ENCODE data around the gene ARHGAP15. TPM values are rescaled to one million over a fixed set of nuclear protein-coding genes. Genes with fewer than 3 reads are reported as not detected.

The ARHGAP15 gene
- total RNA-seq, 1 experiment from 2014 or later: not detected

GRCh38 chr2:143455317-143455716 is 326.1 kb downstream of the ARHGAP15 start:
- no peaks in the 10 kb centered on the region for H3K36me3 ChIP-seq
- no peak overlapping the region for H3K4me3 ChIP-seq
- H3K27me3 ChIP-seq: no peaks in the 10 kb centered on the region
- H3K9me3 ChIP-seq: no peaks in the 10 kb centered on the region
- DNase-seq: no peak

DNA sequence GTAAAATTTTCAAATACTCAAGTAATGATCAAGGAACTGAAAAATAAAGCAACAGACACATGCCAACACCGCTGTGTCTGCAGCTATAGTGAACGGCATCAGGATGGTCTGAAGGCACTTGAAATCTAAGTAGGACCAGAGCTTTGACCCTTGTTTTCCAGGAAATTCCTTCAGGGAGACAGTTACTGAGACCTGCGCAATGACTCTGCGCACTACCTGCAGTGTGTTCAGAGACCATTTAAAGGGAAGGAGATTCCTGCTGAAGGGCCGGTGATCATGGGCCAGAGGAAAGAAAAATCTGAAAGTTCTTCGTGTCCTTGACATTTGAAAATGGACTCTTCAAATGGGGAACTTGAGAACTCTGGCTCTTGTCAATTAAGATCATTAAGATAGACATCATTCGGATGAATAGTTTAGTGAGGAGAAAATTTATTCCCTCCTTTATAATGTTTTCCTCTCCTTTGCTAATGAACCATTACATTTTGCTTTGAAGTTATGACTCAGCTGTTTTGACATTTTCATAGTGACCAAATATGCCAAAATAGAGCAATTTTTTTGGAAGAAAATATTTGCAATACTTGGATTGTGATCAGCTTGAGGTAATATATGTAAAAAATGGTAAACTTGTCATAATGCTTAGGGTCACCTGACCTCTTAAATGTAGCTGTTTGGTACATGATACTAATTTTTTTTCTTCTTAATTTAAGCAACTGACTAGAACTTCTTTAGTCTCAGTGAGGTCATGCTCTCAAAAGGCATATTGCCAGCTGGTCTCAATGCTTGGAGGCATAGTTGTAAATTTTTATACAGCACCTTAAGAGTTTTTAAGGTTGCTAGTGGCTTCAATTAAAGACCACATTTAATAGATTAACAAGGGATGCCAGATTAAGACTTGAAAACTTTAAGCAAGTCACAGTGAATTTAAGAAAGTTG is 329.3 kb downstream of the ARHGAP15 start:
- no peaks in the 10 kb centered on the region for H3K27me3 ChIP-seq
- no peak for DNase-seq
- H3K36me3 ChIP-seq: no peaks in the 10 kb centered on the region
- no peaks in the 10 kb centered on the region for H3K9me3 ChIP-seq
- H3K4me3 ChIP-seq: no peak overlapping the region

DNA sequence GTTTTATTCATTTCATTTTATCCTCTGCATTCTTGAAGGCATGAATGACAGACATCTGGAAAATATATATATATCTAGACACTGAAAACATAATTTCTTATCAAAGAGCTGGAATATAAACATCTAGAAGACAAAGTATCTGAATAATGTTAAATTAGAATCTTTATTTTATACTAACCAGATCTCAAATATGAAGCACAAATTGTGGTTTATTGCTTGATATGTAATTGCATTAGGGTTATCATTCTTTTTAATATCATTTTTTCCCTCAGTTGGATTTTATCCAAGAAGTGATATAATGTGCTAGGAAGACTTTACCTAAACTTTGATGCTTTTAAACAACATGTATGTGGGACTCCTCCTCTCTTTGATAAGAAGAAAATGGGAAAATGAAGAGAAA is 331.2 kb downstream of the ARHGAP15 start:
- Histone ChIP-seq H3K9me3 (no peaks in the 10 kb centered on the region), H3K4me3 (no peak overlapping the region), H3K27me3 (no peaks in the 10 kb centered on the region), H3K36me3 (no peaks in the 10 kb centered on the region)
- DNase-seq: no peak

- Histone ChIP-seq H3K27me3 (no peaks in the 10 kb centered on the region; the same call in 1 of the 2 replicates), H3K36me3 (no peaks in the 10 kb centered on the region), H3K9me3 (no peaks in the 10 kb centered on the region), H3K4me3 (no peak overlapping the region)
- no peak for DNase-seq
Observed at GRCh38 chr2:143463719-143464118, 334.5 kb downstream of the ARHGAP15 start.

DNA sequence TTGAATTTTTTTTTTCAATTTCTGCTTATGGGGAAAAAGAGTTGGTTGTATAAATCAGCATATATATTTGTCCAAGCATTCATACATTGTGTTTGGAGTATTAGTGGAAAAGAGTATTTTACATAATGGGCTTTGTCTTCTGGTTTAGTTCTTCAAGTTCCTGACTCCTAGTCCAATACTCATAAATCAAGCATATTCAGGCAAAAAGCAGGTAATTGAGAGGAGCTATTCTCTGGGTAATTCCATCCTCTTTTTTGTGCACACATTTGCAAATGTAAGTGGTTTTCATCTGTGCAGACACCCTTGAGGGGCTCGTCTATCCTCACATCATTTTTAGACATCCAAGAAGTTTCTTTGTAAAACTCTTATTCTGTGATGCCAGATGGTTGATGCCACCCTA is 337.2 kb downstream of the ARHGAP15 start:
- no peaks in the 10 kb centered on the region for H3K9me3 ChIP-seq
- no peaks in the 10 kb centered on the region for H3K36me3 ChIP-seq
- DNase-seq: no peak
- no peak overlapping the region for H3K4me3 ChIP-seq
- H3K27me3 ChIP-seq: no peaks in the 10 kb centered on the region; the same call in 1 of the 2 replicates

DNA sequence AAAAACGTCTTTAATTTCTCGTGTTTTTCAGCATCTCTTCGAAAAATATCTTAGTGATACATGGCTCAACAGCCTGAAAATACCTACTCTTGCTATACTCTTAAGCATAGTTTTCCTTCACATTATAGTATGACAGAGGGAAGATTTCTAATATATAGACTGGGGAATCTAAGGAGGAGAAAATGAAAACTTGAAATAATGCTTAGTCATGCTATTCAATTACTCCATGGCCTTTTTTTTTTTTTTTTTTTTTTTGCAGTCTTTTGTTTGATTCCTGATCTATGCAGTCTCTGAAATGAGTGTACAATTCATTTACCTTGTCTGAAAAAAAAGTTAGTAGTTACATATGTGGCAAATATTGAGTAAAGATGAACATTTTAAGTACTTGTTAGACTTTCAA is 337.8 kb downstream of the ARHGAP15 start:
- DNase-seq: no peak
- Histone ChIP-seq H3K9me3 (no peaks in the 10 kb centered on the region), H3K4me3 (no peak overlapping the region), H3K27me3 (no peaks in the 10 kb centered on the region; the same call in 1 of the 2 replicates), H3K36me3 (no peaks in the 10 kb centered on the region)

DNA sequence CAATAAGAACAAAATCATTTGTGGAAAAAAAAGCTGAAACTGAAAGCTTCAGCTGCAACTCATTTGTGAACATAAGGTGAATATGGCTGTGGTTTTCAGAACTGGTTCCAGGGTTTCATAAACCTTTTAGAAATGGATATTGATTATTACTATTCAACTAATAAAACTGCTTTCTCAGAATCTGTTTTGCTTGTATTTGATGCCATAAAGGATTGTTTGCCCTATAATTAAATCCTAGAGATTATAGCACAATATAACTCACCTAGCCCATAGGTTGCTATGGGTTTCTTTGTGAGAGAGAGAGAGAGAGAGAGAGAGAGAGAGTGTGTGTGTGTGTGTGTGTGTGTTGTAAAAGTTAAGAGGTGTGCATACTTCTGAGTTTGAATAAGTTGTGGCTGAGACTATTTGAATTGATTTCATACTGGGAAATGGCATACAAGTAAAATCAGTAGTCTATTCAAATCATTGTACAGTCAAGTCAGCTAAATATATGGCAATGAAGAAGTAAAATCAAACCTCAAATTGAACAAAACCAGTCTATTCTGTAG is 339.2 kb downstream of the ARHGAP15 start:
- no peak for DNase-seq
- Histone ChIP-seq H3K27me3 (no peaks in the 10 kb centered on the region; the same call in 1 of the 2 replicates), H3K9me3 (0 out of 2 replicates have a peak, but pooled peaks cover 2% of the 10 kb centered on the region), H3K4me3 (no peak overlapping the region), H3K36me3 (no peaks in the 10 kb centered on the region)

DNA sequence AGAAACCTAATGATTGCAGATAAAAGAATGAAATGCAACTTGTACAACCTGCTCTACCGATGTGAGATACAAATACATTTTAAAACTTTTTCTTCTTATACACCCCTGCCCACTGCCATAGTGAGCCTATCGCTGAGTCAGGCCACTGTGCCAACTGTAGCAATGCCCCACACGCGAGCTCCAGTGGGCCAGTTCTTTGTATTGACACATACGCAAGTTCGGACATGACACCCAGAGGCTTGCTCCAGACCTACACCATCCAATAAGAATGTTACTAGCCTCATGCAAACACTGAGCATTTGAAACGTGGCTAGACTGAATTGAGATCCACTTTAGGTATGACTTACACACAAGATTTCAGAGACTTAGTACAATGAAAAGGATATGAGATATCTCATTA is 340.1 kb downstream of the ARHGAP15 start:
- no peaks in the 10 kb centered on the region; the same call in 1 of the 2 replicates for H3K27me3 ChIP-seq
- H3K4me3 ChIP-seq: no peak overlapping the region
- DNase-seq: no peak
- no peaks in the 10 kb centered on the region for H3K36me3 ChIP-seq
- H3K9me3 ChIP-seq: 0 out of 2 replicates have a peak, but pooled peaks cover 2% of the 10 kb centered on the region

- no peaks in the 10 kb centered on the region; the same call in 1 of the 2 replicates for H3K27me3 ChIP-seq
- H3K4me3 ChIP-seq: no peak overlapping the region
- no peaks in the 10 kb centered on the region for H3K36me3 ChIP-seq
- DNase-seq: no peak
- H3K9me3 ChIP-seq: 0 out of 2 replicates have a peak, but pooled peaks cover 2% of the 10 kb centered on the region
Observed at GRCh38 chr2:143471550-143471949, 342.3 kb downstream of the ARHGAP15 start.

- DNase-seq: peak; percentile 5
- no peaks in the 10 kb centered on the region for H3K36me3 ChIP-seq
- no peaks in the 10 kb centered on the region; the same call in 1 of the 2 replicates for H3K27me3 ChIP-seq
- H3K9me3 ChIP-seq: 0 out of 2 replicates have a peak, but pooled peaks cover 2% of the 10 kb centered on the region
- H3K4me3 ChIP-seq: no peak overlapping the region
Observed at GRCh38 chr2:143473216-143473615, 344.0 kb downstream of the ARHGAP15 start.

DNA sequence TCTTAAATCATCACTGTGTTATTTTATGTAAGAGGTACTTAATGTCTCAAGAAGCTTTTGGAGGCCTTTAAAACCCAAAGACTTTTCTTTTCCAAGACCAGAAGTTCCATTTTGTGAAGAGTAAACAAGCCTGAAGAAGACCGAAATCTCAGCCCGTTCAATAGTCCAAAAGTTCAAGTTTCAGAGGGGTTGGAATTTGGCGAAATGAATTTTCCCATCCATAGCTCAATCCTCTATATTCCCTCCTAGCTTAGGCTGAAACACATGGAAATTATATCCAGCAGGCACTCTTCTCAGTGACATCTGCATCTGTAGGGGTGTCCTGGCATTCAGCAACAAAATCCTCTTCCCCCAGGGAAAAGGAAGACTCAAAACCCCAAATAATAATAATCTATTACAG is 344.6 kb downstream of the ARHGAP15 start:
- DNase-seq: no peak
- Histone ChIP-seq H3K9me3 (0 out of 2 replicates have a peak, but pooled peaks cover 2% of the 10 kb centered on the region), H3K4me3 (no peak overlapping the region), H3K27me3 (no peaks in the 10 kb centered on the region), H3K36me3 (no peaks in the 10 kb centered on the region)

DNA sequence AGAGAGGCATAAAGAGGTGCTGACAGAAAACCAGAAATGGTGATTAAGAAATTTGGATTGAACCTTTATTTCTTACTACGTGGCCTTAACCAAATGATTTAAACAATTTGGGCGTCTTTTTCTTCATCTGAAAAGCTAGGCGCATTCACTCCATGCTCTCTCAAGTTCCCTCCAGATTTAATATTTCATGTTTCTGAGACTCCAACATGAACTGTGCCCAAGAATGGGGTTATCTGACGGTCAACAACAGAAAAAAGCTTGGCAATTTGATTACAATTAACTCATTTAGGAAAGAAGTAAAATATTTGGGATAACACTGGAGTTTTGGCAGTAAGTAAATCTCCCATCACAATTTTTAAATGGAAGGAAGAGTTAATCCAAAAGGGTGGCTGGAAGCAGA is 345.4 kb downstream of the ARHGAP15 start:
- Histone ChIP-seq H3K27me3 (no peaks in the 10 kb centered on the region), H3K36me3 (no peaks in the 10 kb centered on the region), H3K9me3 (0 out of 2 replicates have a peak, but pooled peaks cover 2% of the 10 kb centered on the region), H3K4me3 (no peak overlapping the region)
- DNase-seq: no peak

DNA sequence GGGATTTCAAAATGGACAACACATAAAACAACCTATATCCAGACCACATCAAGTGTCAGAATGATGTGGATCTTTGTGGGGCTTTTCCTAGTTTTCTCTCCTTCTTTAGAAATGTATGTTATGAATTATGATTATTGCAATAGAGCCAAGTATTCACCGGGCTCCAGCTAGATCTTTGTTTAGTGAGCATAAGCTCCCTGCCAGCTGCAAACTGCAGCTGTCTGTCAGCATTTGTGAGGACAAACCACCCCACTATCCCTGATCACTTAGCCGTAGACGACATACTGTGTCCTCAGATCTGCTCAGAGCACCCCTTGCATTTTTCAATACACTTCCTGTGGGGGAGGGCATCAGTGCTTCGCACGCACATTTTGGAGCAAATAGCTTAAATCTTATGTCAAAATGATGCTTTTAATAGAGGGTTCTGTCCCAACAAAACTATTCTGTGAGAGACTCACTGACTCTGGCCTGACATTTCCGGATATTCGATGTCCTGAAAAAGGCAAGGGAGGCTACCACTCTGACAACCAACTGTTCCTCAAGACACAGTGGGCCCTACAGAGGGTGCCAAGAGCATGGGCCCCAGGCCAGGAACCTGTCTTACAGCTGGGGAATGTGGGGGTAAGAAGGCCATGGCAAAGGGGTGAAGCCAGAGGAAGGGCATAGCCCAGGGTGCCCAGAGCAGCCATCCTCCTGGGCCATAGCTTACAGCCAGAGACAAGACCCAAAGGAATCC is 346.0 kb downstream of the ARHGAP15 start:
- no peaks in the 10 kb centered on the region for H3K27me3 ChIP-seq
- 0 out of 2 replicates have a peak, but pooled peaks cover 2% of the 10 kb centered on the region for H3K9me3 ChIP-seq
- no peaks in the 10 kb centered on the region for H3K36me3 ChIP-seq
- no peak overlapping the region for H3K4me3 ChIP-seq
- no peak for DNase-seq

- H3K36me3 ChIP-seq: no peaks in the 10 kb centered on the region
- H3K27me3 ChIP-seq: no peaks in the 10 kb centered on the region
- H3K9me3 ChIP-seq: 0 out of 2 replicates have a peak, but pooled peaks cover 2% of the 10 kb centered on the region
- DNase-seq: no peak
- no peak overlapping the region for H3K4me3 ChIP-seq
Observed at GRCh38 chr2:143476336-143477087, 347.3 kb downstream of the ARHGAP15 start.

GRCh38 chr2:143477714-143478443 is 348.7 kb downstream of the ARHGAP15 start:
- H3K36me3 ChIP-seq: no peaks in the 10 kb centered on the region
- H3K27me3 ChIP-seq: no peaks in the 10 kb centered on the region
- 0 out of 2 replicates have a peak, but pooled peaks cover 2% of the 10 kb centered on the region for H3K9me3 ChIP-seq
- H3K4me3 ChIP-seq: no peak overlapping the region
- no peak for DNase-seq

DNA sequence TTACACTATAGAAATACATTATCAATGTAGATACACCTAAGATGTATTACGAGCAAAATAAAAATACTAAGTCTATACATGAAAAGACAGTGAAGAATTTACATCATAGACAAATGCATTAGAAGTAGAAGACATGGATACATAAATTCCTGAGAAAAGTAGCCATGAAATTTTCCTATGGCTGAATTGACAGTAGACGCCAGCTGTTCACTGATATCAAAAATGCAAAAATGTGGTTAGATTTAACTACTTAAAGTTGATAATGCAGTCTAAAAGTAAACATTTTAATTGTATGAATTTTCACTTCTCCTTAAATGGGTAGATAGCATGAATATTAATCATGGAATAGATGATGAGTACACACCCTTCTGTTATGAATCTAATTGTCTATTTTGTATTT is 350.9 kb downstream of the ARHGAP15 start:
- H3K4me3 ChIP-seq: no peak overlapping the region
- H3K27me3 ChIP-seq: no peaks in the 10 kb centered on the region
- no peaks in the 10 kb centered on the region for H3K36me3 ChIP-seq
- no peaks in the 10 kb centered on the region for H3K9me3 ChIP-seq
- no peak for DNase-seq
